Measurements from ENCODE around the gene EPM2A. TPM values are rescaled to one million over a fixed set of nuclear protein-coding genes. Genes with fewer than 3 reads are reported as not detected.

Gene EPM2A
- total and polyA plus RNA-seq, 2 of the 4 experiments (the other 2 are of a cell fraction), result 2.1 to 4.5 TPM

DNA sequence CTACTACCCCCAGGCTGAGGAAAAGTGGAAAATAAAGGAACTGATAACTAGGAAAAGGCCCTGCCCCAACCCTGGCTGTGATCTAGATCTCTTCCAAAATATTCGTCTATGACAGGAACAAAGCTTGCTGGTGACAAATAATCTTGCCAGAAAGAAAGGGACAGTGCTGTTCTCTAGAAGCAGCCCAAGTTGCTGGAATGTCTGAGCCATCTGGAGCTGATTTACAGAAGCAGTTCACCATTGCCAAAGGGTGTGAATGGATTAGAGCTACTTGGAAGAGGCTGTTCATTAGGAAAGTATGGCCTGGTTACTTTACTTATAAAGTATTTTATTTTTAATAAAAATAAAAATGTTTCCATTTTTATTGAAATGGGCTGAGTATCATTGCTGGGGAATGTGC is 146.3 kb downstream of the EPM2A start:
- H3K56ac ChIP-seq (ENCODE audit: extremely low read depth, insufficient read depth, low read length), result no peak overlapping the region
- dilution Hi-C loops (cut with HindIII; ENCODE audit: low sequenced_read_pairs, unreplicated experiment), result no loop called here
- BruUV-seq (replicated peaks), result no TSS peak
- H2AFZ ChIP-seq (replicated peaks; ENCODE audit: low read length, poor library complexity), result no peak overlapping the region
- no peak overlapping the region for H2BK15ac ChIP-seq (ENCODE audit: low read depth, low read length)
- ATAC-seq (ENCODE audit: low read depth) (no peak), DNase-seq (no peak)
- CTCF ChIA-PET, result no interaction called here
- no peak overlapping the region for H3K14ac ChIP-seq (replicated peaks; ENCODE audit: low read depth, low read length)
- no CpG with 5 or more reads among the region's 1 CpG for WGBS, 2 experiments (ENCODE audit: extremely low coverage in 2 of 2, insufficient read length in 1 of 2)
- H3K4me3 ChIP-seq (ENCODE audit: insufficient read depth, low read depth, low read length), result no peak overlapping the region
- POLR2A ChIA-PET (ENCODE audit: unreplicated experiment), result no interaction called here
- no peak overlapping the region for H4K91ac ChIP-seq (ENCODE audit: insufficient read depth, low read depth, low read length)
- no peak overlapping the region for H4K5ac ChIP-seq (ENCODE audit: low read depth, low read length)
- no peak overlapping the region for H3K9ac ChIP-seq (ENCODE audit: low read depth, low read length)
- in situ Hi-C loops (cut with MboI; ENCODE audit: low sequenced_read_pairs), result no loop called here
- H3K79me1 ChIP-seq (ENCODE audit: low read depth in 1 of 2, low read length in 2 of 2), result no peaks in the 10 kb centered on the region
- no peak overlapping the region for H3K18ac ChIP-seq (ENCODE audit: low read depth, low read length)
- no peak overlapping the region for H2AK5ac ChIP-seq (ENCODE audit: low read depth, low read length)
- no peaks in the 10 kb centered on the region for H3K4me1 ChIP-seq (ENCODE audit: control insufficient read depth, insufficient read depth, low read length)
- H3K9me3 ChIP-seq (ENCODE audit: control insufficient read depth, insufficient read depth, low read length), result no peaks in the 10 kb centered on the region; the same call in 1 of the 2 replicates
- H3K4me2 ChIP-seq (ENCODE audit: low read depth, low read length), result no peak overlapping the region
- H4K20me1 ChIP-seq (ENCODE audit: insufficient read depth, low read length), result no peaks in the 10 kb centered on the region
- H3K27ac ChIP-seq (ENCODE audit: insufficient read depth, low read length), result no peak overlapping the region
- no peak overlapping the region for H2BK5ac ChIP-seq (ENCODE audit: low read depth, low read length, poor library complexity, severe bottlenecking)
- H3K9me1 ChIP-seq (ENCODE audit: insufficient read depth, low read length), result no peaks in the 10 kb centered on the region
- no peak overlapping the region for H2BK120ac ChIP-seq (ENCODE audit: low read depth, low read length)
- H2BK20ac ChIP-seq (ENCODE audit: low read depth, low read length), result no peak overlapping the region
- intact Hi-C loops (cut with micrococcal nuclease), result no loop called here
- H3K4ac ChIP-seq (ENCODE audit: low read depth, low read length), result no peak overlapping the region
- no peak overlapping the region for H4K8ac ChIP-seq (ENCODE audit: low read depth in 2 of 2, low read length in 2 of 2)
- no peaks in the 10 kb centered on the region for H3K36me3 ChIP-seq (ENCODE audit: control insufficient read depth, insufficient read depth, low read length)
- H3K23ac ChIP-seq (ENCODE audit: low read depth, low read length), result no peak overlapping the region
- no peaks in the 10 kb centered on the region for H3K27me3 ChIP-seq (ENCODE audit: control insufficient read depth, insufficient read depth, low read length)
- TF ChIP-seq, protein P1, sequence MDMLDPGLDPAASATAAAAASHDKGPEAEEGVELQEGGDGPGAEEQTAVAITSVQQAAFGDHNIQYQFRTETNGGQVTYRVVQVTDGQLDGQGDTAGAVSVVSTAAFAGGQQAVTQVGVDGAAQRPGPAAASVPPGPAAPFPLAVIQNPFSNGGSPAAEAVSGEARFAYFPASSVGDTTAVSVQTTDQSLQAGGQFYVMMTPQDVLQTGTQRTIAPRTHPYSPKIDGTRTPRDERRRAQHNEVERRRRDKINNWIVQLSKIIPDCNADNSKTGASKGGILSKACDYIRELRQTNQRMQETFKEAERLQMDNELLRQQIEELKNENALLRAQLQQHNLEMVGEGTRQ (IDR thresholded peaks at IDR 0.05; ENCODE audit: low read depth, low read length), result no peak
- no peak for TF ChIP-seq MAFK (IDR thresholded peaks at IDR 0.05; ENCODE audit: low read depth, low read length)
- no peak for TF ChIP-seq MXI1 (IDR thresholded peaks at IDR 0.05; ENCODE audit: borderline replicate concordance, low read depth, low read length)
- TF ChIP-seq NFE2L2 (IDR thresholded peaks at IDR 0.05; ENCODE audit: low read depth, low read length), result no peak
- TF ChIP-seq, protein P2, sequence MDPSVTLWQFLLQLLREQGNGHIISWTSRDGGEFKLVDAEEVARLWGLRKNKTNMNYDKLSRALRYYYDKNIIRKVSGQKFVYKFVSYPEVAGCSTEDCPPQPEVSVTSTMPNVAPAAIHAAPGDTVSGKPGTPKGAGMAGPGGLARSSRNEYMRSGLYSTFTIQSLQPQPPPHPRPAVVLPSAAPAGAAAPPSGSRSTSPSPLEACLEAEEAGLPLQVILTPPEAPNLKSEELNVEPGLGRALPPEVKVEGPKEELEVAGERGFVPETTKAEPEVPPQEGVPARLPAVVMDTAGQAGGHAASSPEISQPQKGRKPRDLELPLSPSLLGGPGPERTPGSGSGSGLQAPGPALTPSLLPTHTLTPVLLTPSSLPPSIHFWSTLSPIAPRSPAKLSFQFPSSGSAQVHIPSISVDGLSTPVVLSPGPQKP (IDR thresholded peaks at IDR 0.05; ENCODE audit: borderline replicate concordance, low read depth, low read length), result no peak
- no peak for TF ChIP-seq CEBPB (IDR thresholded peaks at IDR 0.05; ENCODE audit: low read depth, low read length)
- TF ChIP-seq, protein P3, sequence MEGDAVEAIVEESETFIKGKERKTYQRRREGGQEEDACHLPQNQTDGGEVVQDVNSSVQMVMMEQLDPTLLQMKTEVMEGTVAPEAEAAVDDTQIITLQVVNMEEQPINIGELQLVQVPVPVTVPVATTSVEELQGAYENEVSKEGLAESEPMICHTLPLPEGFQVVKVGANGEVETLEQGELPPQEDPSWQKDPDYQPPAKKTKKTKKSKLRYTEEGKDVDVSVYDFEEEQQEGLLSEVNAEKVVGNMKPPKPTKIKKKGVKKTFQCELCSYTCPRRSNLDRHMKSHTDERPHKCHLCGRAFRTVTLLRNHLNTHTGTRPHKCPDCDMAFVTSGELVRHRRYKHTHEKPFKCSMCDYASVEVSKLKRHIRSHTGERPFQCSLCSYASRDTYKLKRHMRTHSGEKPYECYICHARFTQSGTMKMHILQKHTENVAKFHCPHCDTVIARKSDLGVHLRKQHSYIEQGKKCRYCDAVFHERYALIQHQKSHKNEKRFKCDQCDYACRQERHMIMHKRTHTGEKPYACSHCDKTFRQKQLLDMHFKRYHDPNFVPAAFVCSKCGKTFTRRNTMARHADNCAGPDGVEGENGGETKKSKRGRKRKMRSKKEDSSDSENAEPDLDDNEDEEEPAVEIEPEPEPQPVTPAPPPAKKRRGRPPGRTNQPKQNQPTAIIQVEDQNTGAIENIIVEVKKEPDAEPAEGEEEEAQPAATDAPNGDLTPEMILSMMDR (conservative IDR thresholded peaks at IDR 0.05; ENCODE audit: low read depth, low read length), result no peak
- no peak for TF ChIP-seq BHLHE40 (IDR thresholded peaks at IDR 0.05; ENCODE audit: low read depth, low read length)
- no peak for TF ChIP-seq RCOR1 (IDR thresholded peaks at IDR 0.05; ENCODE audit: insufficient replicate concordance, low read length)
- TF ChIP-seq POLR2A (IDR thresholded peaks at IDR 0.05; ENCODE audit: low read depth, low read length), result no peak
- TF ChIP-seq CHD1 (IDR thresholded peaks at IDR 0.05; ENCODE audit: low read depth, low read length), result no peak
- no peak for TF ChIP-seq FOS (IDR thresholded peaks at IDR 0.05; ENCODE audit: low read depth, low read length)
- H2AK9ac ChIP-seq (replicated peaks; ENCODE audit: low read depth, low read length, poor library complexity), result no peak overlapping the region
